NCI-H146 treated with DMSO at 0.1 percent for 48 hours (cell line): Measurements from ENCODE around the gene GTF3C1.

Source experiments
- DNase-seq: peaks from one replicate; lab custom pipeline; 2025; ENCODE audit not compliant: unreplicated experiment; lab: John Stamatoyannopoulos, UW

The GTF3C1 gene

DNA sequence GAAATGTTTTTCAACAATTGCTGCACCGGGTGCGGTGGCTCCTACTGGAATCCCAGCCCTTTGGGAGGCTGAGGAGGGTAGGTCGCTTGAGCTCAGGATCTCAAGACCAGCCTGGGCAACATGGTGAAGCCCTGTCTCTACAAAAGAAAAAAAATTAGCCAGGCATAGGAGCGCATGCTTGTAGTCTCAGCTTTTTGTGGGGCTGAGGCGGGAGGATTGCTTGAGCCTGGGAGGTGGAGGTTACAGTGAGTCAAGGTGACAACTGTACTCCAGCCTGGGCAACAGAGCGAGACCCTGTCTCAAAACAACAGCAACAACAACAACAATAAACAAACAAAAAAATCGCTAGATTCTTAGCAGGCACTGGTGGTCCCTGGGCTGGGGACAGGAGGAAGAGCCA is 119.2 kb downstream of the GTF3C1 start:
- no peak for DNase-seq

GRCh38 chr16:27429981-27430441 is 119.7 kb downstream of the GTF3C1 start:
- no peak for DNase-seq

- no peak for DNase-seq
Measured at GRCh38 chr16:27429330-27429871, 120.3 kb downstream of the GTF3C1 start.

DNA sequence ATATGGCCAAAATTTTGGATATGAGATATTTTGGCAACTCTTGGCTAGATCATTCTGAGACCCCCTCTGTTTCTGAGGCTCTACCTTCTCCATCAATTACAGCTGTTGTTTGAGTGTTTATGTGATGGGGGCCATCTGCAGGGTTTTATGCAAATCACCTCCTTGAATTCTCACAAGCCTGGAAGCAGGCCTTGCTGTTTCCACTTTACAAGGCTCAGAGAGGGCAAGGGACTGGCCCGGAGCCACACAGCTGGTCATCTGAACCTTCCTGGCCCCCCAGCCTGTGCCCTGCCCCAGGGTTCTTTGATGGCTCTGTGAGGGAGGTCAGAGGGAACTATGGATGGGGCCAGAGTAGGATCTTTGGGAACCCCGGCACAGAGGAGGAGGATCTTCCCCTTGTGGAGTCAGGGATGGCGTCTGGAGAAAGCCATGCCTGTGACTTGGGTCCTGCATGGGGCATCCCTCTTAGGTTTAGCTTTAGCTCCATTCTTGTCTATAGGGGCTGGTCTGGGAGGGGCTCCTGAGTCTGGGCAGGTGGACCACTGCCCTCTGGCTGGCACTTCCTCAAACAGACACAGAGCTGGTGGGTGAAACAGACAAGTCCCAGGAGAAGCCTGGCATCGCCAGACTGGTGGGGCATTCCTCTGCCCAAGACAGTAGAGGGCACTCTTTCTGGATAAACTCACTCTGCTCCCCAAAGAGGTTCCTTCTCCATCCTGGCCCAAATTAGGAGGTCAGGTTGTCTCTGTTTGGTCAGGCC is 121.5 kb downstream of the GTF3C1 start:
- no peak for DNase-seq

- DNase-seq = no peak
Measured at GRCh38 chr16:27427538-27427937, 122.2 kb downstream of the GTF3C1 start.

DNA sequence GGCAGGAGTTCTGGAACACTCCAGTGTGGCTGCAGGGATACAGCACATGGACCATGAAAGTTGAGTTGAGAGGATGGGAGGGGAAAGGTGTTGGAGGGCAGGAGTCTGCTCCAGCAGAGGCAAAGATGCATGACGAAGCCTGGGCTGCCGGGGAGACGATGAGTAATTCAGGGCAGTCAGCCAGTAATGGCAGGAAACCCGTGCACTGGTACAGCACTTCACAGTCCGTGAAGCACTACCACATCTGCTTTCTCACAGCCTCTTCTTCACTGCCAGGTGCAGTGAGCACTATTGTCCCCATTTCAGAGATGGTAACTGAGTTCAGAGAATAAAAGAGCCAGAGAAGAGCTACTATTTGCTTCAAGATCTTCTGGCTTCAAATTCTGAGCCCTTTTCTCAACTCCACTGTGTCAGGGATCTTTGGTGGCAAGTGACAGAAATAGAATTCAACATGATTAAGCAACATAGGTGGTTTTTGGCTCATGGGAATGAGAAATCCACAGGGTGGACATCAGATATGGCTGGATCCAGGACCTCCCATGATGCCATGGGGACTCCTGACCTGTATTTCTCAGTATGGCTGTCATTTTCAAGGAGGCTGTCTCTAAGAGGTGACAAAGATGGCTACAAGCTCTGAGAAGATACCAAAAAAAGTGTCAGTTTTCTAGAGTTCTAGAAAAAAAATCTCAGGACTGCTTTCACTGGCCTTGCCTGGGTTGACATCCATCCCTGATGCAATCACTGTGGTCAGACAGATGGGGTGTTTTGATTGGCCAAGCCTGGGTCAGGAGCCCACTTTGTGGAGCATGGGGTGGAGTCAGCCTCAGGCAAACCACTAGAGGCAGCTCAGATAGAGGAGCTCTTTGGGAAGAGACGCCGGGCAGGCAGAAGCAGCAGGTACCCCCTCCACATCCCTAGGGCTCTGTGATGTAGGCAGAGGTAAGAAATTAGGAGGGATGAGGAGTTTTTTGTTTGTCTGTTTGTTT is 123.0 kb downstream of the GTF3C1 start:
- no peak for DNase-seq

DNA sequence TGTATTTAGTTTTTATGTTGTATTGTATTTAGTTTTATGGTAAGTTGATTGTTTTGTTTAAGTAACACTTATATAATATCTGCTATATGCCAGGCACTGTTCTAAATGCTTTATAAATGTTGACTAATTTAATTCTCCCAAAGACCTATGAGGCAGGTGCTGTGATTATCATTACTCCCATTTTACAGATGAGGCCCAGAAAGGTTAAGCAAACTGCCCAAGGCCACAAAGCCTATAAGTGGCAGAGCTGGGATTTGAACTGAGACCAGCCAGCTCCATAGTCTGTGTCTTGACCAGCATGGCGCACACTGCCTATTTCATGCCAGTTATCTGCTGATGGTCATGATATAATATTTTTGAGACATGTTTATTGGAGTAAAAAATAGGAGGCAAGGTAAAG is 123.8 kb downstream of the GTF3C1 start:
- no peak for DNase-seq

GRCh38 chr16:27424772-27425498 is 124.8 kb downstream of the GTF3C1 start:
- no peak for DNase-seq

DNA sequence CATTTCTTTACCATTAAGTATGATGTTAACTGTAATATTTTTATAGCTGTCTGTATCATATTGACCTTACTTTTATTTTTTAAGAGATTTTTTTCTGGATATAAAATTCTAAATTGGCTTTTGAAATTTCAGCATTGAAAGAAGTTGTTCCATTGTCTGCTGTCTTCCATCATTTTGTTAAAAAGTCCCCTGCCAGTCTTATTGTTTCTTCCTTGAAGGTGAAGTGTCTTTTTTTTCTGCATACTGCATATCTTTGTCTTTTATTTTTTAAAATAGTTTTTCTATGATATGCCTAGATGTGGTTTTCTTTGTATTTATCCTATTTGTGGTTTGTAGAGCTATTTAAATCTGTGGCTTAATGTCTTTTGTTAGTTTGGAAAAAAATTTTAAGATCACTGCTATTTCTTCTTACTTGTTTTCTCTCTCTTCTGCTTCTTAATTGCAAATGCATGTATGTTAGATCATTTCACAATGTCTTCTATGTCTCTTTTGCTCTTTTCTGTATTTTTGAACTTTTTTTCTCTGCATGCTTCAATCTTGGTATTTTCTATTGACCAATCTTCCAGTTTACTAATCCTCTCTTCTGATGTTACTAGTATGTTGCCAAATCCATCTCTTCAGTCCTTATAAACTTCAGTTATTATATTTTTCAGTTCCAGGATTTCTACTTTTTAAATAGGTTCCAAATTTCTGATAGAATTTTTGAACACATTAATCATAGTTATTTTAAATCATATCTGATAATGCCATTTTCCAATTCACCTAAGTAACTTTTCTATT is 127.6 kb downstream of the GTF3C1 start:
- no peak for DNase-seq

GRCh38 chr16:27417047-27417671 is 132.6 kb downstream of the GTF3C1 start:
- DNase-seq = no peak

DNA sequence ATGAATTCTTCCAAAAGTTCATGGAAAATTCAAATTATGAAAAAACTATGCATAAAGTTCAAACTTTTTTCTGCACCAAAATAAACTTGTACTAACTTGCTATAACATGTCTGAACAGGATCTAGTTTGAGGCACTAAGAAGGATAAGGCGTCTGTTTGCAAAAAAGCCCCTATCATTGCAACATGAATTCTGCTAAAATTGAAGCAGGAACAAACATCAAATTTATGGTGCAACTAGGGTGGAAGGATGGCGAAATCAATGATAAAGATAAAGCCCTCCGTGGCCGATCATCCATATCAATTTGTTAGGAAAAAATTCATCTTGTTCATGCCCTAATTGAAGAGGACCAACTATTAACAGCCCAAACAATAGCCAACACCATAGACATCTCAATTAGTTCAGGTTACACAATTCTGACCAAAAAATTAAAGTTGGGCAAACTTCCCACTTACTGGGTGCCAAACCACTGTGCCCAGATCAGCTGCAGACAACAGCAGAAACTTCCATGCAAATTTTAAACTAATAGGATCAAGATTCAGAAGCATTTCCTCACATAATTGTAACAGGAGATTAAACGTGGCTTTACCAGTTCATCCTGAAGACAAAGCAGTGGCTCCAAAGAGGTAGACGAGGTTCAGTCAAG is 134.8 kb downstream of the GTF3C1 start:
- DNase-seq = no peak

DNA sequence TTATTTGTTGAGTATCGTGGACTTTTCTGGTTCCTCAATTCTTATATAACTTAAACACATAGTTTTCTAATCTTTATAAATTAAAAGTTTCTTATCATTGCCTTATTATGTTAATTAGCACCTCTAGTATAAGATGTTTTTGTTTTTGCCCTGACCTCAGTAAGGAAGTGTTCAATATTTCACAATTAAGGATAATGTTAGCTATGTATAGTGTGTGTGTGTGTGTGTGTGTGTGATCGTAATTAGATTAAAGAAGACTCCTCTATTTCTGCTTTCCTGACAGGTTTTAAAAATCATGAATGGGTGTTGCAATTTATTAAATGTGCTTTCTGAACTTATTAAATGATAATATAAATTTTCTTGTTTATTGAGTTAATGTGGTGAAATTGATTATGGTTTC is 135.8 kb downstream of the GTF3C1 start:
- DNase-seq = no peak

GRCh38 chr16:27410761-27411160 is 139.0 kb downstream of the GTF3C1 start:
- DNase-seq = no peak
